GM12878 (cell line): ENCODE measurements around the gene NLGN1. TPM values are rescaled to one million over a fixed set of nuclear protein-coding genes. Genes with fewer than 3 reads are reported as not detected.

Source experiments
- ATAC-seq: fragments of 200-7000 bp; cut with Tn5 transposase; 3 replicates; pipeline ENCODE4 v1.9.1; 2020; ENCODE audit warnings: mild to moderate bottlenecking, moderate library complexity
- BruUV-seq: library from RNA; stranded (reverse); fragments of 400-500 nt; replicated peaks from 2 replicates; lab custom pipeline; 2021; lab: Mats Ljungman, UMichigan
- CTCF ChIA-PET: fragments of 300-600 bp; sonication (Branson Sonifier 250); formaldehyde crosslinking; extraction: SDS; loops from one replicate; lab custom pipeline; 2021; ENCODE audit warnings: inconsistent platforms; lab: Yijun Ruan, JAX
- POLR2A ChIA-PET: fragments of 350-600 bp; formaldehyde crosslinking; extraction: SDS; loops from one replicate; lab custom pipeline; 2021; ENCODE audit warnings: inconsistent platforms; lab: Charles Lee
- RAD21 ChIA-PET: fragments of 300-600 bp; sonication (Branson Sonifier 250); formaldehyde crosslinking; loops from one replicate; lab custom pipeline; 2023; ENCODE audit warnings: antibody characterized with exemption; ENCODE audit not compliant: unreplicated experiment; lab: Charles Lee
- SMC1A ChIA-PET: fragments of 300-600 bp; sonication (Branson Sonifier 250); formaldehyde crosslinking; loops from one replicate; lab custom pipeline; 2023; ENCODE audit not compliant: unreplicated experiment, uncharacterized antibody; lab: Charles Lee
- DNase-seq: peaks from one replicate; pipeline ENCODE4 v3.0.0-alpha.2; 2011; ENCODE audit warnings: low read depth, low spot score
- FAIRE-seq: peaks from 3 replicates; lab custom pipeline; 2011; peaks lifted over from hg19 to GRCh38; lab: Jason Lieb, UNC
- H2AFZ ChIP-seq: 2 replicates; pipeline ENCODE4 v1.6.0; 2011; ENCODE audit warnings: low read depth, low read length, control low read depth; ENCODE audit not compliant: control insufficient read depth
- H3K27ac ChIP-seq: 2 replicates; pipeline ENCODE4 v1.5.1; 2011; ENCODE audit warnings: control low read depth; ENCODE audit not compliant: control insufficient read depth, insufficient read depth
- H3K27me3 ChIP-seq, 2 experiments: replicated peaks in 1 of 2; 2 replicates each; pipeline versions ENCODE4 v1.6.0 to v1.6.1; 2011; ENCODE audit warnings: low read length in 1 of 2; ENCODE audit not compliant: control insufficient read depth in 2 of 2, insufficient read depth in 2 of 2
- H3K36me3 ChIP-seq, 2 experiments: 2 replicates each; pipeline ENCODE4 v1.5.1; 2011; ENCODE audit warnings: low read length in 1 of 2; ENCODE audit not compliant: control insufficient read depth in 2 of 2, insufficient read depth in 2 of 2
- H3K4me1 ChIP-seq: 2 replicates; pipeline ENCODE4 v1.6.1; 2011; ENCODE audit warnings: mild to moderate bottlenecking, low read length, moderate library complexity, mixed read lengths; ENCODE audit not compliant: control insufficient read depth, insufficient read depth
- H3K4me2 ChIP-seq: 2 replicates; pipeline ENCODE4 v1.6.0; 2011; ENCODE audit warnings: control low read depth; ENCODE audit not compliant: control insufficient read depth, insufficient read depth
- H3K4me3 ChIP-seq: fragments of 200-600 bp; sonication (generic); 2 replicates; pipeline ENCODE4 v1.5.1; 2016
- H3K79me2 ChIP-seq: 2 replicates; pipeline ENCODE4 v1.6.0; 2011; ENCODE audit warnings: low read length; ENCODE audit not compliant: control insufficient read depth, insufficient read depth
- H3K9ac ChIP-seq: 2 replicates; pipeline ENCODE4 v1.8.0; 2011; ENCODE audit warnings: low read length, control low read depth, mixed read lengths; ENCODE audit not compliant: control insufficient read depth, insufficient read depth
- H3K9me3 ChIP-seq: replicated peaks from 3 replicates; pipeline ENCODE4 v1.5.1; 2011; ENCODE audit warnings: mild to moderate bottlenecking, low read length; ENCODE audit not compliant: control insufficient read depth, insufficient read depth
- H4K20me1 ChIP-seq: 2 replicates; pipeline ENCODE4 v1.6.0; 2011; ENCODE audit not compliant: control insufficient read depth, insufficient read depth
- CREM ChIP-seq: IDR thresholded peaks from 2 replicates; pipeline ENCODE4 v1.6.1; 2014; ENCODE audit warnings: antibody characterized with exemption, low read depth
- MTA2 ChIP-seq: fragments of 450-650 bp; IDR thresholded peaks from 2 replicates; pipeline ENCODE4 v1.6.1; 2016; ENCODE audit warnings: low read depth, mild to moderate bottlenecking, moderate library complexity
- RB1 ChIP-seq: fragments of 450-650 bp; formaldehyde crosslinking; IDR thresholded peaks from 2 replicates; pipeline ENCODE4 v1.6.1; 2017; ENCODE audit warnings: mild to moderate bottlenecking, borderline replicate concordance
- in situ Hi-C: fragments of 300-500 bp; cut with MboI; formaldehyde crosslinking; loops from 9 replicates; pipeline ENCODE4 v1.14.3; 2018; ENCODE audit warnings: mixed read lengths
- intact Hi-C: fragments of 100-400 bp; cut with micrococcal nuclease; formaldehyde crosslinking; loops from one replicate; pipeline ENCODE4 v1.14.2; 2022; ENCODE audit not compliant: unreplicated experiment
- polyA plus RNA-seq, 11 experiments: library from polyadenylated mRNA; depleted of rRNA in 4 of 11; unstranded in 6 of 11; stranded (reverse) in 5 of 11; fragments of >200 nt; fragmentation: Nextera tagmentation in 4 of 11; fragmentation: Illumina TruSeq in 1 of 11; extraction: Ambion mirVana in 4 of 11; extraction: Trizol in 1 of 11; gene quantifications; 1 replicate in 1 of 11; 2 replicates in 10 of 11; pipeline versions ENCODE4 v1.2.1 to v1.2.3, GENCODE V29; 2011 to 2016; ENCODE audit warnings: inconsistent platforms in 2 of 11, missing spikeins in 2 of 11, low read depth in 1 of 11
- total RNA-seq, 4 experiments: library from RNA; depleted of rRNA in 3 of 4; stranded (reverse); fragments of >200 nt in 3 of 4; fragmentation: Illumina TruSeq in 1 of 4; extraction: Trizol in 1 of 4; gene quantifications; 2 replicates each; pipeline versions ENCODE4 v1.2.1 to v1.2.3, GENCODE V29; 2013 to 2021
- TF ChIP-seq, protein P1 (sequence below), 3 experiments: IDR thresholded peaks in 2 of 3; conservative IDR thresholded peaks in 1 of 3; 2 replicates each; pipeline ENCODE4 v1.5.1; 2011; ENCODE audit warnings: low read depth in 3 of 3, low read length in 3 of 3, mild to moderate bottlenecking in 3 of 3, control low read depth in 2 of 3, moderate library complexity in 2 of 3, inconsistent platforms in 1 of 3, mixed read lengths in 1 of 3; ENCODE audit not compliant: control insufficient read depth in 2 of 3, insufficient read depth in 1 of 3; ENCODE audit errors: extremely low read depth in 1 of 3
- TF ChIP-seq, protein P2 (sequence below): fragments of 450-650 bp; IDR thresholded peaks from 2 replicates; pipeline ENCODE4 v1.6.1; 2018; ENCODE audit warnings: mild to moderate bottlenecking, low read depth, moderate library complexity; ENCODE audit not compliant: partially characterized antibody
- TF ChIP-seq, protein P3 (sequence below): IDR thresholded peaks from 2 replicates; pipeline ENCODE4 v1.6.1; 2011; ENCODE audit warnings: low read depth, mild to moderate bottlenecking, low read length, moderate library complexity, borderline replicate concordance; ENCODE audit errors: extremely low read depth

The NLGN1 gene
- total and polyA plus RNA-seq, 10 of the 15 experiments (the other 5 are each of a cell fraction or from before 2014, with no cell fraction given): not detected

DNA sequence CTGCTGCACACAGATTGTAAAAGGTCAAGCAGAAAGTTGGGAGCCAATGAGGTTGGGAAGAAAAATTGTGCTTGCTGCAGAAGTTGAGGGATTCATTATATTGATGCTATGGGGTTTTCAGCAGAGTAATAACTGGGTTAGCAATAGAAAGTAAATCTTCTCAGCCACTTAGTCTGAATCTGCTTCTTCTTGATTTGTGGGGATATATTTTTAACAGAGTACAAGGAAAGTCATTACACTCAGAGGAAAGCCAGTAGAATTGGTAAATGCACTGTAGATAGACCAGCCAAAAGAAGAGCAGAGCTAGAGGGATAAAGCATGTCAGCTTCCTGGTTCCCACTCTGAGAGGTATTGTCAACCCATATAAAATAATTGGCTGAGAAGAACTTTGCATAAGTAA is 663.6 kb downstream of the NLGN1 start:
- TF ChIP-seq, protein P1, sequence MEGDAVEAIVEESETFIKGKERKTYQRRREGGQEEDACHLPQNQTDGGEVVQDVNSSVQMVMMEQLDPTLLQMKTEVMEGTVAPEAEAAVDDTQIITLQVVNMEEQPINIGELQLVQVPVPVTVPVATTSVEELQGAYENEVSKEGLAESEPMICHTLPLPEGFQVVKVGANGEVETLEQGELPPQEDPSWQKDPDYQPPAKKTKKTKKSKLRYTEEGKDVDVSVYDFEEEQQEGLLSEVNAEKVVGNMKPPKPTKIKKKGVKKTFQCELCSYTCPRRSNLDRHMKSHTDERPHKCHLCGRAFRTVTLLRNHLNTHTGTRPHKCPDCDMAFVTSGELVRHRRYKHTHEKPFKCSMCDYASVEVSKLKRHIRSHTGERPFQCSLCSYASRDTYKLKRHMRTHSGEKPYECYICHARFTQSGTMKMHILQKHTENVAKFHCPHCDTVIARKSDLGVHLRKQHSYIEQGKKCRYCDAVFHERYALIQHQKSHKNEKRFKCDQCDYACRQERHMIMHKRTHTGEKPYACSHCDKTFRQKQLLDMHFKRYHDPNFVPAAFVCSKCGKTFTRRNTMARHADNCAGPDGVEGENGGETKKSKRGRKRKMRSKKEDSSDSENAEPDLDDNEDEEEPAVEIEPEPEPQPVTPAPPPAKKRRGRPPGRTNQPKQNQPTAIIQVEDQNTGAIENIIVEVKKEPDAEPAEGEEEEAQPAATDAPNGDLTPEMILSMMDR (IDR thresholded peaks at IDR 0.05 in 2 of 3, conservative IDR thresholded peaks at IDR 0.05 in 1 of 3; ENCODE audit: control insufficient read depth in 2 of 3, extremely low read depth in 1 of 3, insufficient read depth in 1 of 3, low read depth in 3 of 3, low read length in 3 of 3): no peak
- TF ChIP-seq, protein P2, sequence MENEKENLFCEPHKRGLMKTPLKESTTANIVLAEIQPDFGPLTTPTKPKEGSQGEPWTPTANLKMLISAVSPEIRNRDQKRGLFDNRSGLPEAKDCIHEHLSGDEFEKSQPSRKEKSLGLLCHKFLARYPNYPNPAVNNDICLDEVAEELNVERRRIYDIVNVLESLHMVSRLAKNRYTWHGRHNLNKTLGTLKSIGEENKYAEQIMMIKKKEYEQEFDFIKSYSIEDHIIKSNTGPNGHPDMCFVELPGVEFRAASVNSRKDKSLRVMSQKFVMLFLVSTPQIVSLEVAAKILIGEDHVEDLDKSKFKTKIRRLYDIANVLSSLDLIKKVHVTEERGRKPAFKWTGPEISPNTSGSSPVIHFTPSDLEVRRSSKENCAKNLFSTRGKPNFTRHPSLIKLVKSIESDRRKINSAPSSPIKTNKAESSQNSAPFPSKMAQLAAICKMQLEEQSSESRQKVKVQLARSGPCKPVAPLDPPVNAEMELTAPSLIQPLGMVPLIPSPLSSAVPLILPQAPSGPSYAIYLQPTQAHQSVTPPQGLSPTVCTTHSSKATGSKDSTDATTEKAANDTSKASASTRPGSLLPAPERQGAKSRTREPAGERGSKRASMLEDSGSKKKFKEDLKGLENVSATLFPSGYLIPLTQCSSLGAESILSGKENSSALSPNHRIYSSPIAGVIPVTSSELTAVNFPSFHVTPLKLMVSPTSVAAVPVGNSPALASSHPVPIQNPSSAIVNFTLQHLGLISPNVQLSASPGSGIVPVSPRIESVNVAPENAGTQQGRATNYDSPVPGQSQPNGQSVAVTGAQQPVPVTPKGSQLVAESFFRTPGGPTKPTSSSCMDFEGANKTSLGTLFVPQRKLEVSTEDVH: no peak
- TF ChIP-seq CREM: no peak
- no peak for TF ChIP-seq MTA2
- TF ChIP-seq, protein P3, sequence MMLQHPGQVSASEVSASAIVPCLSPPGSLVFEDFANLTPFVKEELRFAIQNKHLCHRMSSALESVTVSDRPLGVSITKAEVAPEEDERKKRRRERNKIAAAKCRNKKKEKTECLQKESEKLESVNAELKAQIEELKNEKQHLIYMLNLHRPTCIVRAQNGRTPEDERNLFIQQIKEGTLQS: no peak
- no peak for TF ChIP-seq RB1
- in situ Hi-C loops: no loop called here
- SMC1A ChIA-PET: interaction anchor here (1.2 to 1.7 kb wide), 2 partner anchors 9 to 13 kb away, joined by 3 to 4 read pairs; no protein-coding TSS in a partner anchor
- no peaks in the 10 kb centered on the region for H3K9me3 ChIP-seq
- POLR2A ChIA-PET: interaction anchor here (0.5 kb wide), 1 partner anchor 193 kb away, joined by 5 read pairs; no protein-coding TSS in a partner anchor
- H3K9ac ChIP-seq: no peak overlapping the region
- H3K36me3 ChIP-seq: no peaks in the 10 kb centered on the region
- RAD21 ChIA-PET: no interaction called here
- ATAC-seq (no peak), DNase-seq (no peak), FAIRE-seq (no peak)
- no peaks in the 10 kb centered on the region for H3K4me1 ChIP-seq
- no peaks in the 10 kb centered on the region for H4K20me1 ChIP-seq
- CTCF ChIA-PET: interaction anchor here (1.5 kb wide), 1 partner anchor 66 kb away, joined by 3 read pairs; no protein-coding TSS in a partner anchor
- H3K79me2 ChIP-seq: no peaks in the 10 kb centered on the region
- intact Hi-C loops: no loop called here
- no peak overlapping the region for H3K27ac ChIP-seq
- H3K4me2 ChIP-seq: no peak overlapping the region
- no peak overlapping the region for H3K4me3 ChIP-seq
- no peak overlapping the region for H2AFZ ChIP-seq
- BruUV-seq: no TSS peak
- H3K27me3 ChIP-seq: no peaks in the 10 kb centered on the region
